IPS-NIHi7 (cell line): ENCODE measurements around the gene CABP7.

Source experiments
- DNase-seq: peaks from one replicate; pipeline ENCODE4 v3.0.0; 2012; ENCODE audit warnings: mixed read lengths; ENCODE audit errors: extremely low spot score

The CABP7 gene

GRCh38 chr22:29719899-29720645 lies at the start of gene CABP7:
CABP7 (plus strand) TSS chr22:29720003; CDS start chr22:29720425, 422 bp downstream.
- peak; percentile 31 for DNase-seq

GRCh38 chr22:29670626-29671025 lies 49.2 kb upstream of the CABP7 start:
- DNase-seq: no peak

- DNase-seq: no peak
Measured at GRCh38 chr22:29673361-29674066, 46.3 kb upstream of the CABP7 start.

DNA sequence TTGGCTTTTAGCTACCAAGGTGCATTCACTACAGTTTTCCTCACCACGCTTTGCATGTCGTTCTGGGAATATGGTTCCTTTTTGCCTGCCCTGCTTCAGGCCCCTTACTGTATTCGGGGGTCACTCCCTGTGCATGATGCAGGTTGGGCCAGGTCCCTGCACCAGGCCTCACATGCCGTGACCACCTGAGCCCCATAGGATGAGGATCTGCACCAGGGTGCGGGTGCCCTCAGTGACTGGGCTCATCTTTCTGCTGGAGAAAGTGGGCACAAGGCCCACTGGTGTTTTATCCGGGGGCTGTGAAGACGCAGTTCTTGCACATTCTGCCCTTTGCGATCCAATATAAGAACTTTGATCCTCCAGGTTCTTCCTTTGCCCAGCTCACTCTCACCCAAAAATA lies 45.7 kb upstream of the CABP7 start:
- no peak for DNase-seq

DNA sequence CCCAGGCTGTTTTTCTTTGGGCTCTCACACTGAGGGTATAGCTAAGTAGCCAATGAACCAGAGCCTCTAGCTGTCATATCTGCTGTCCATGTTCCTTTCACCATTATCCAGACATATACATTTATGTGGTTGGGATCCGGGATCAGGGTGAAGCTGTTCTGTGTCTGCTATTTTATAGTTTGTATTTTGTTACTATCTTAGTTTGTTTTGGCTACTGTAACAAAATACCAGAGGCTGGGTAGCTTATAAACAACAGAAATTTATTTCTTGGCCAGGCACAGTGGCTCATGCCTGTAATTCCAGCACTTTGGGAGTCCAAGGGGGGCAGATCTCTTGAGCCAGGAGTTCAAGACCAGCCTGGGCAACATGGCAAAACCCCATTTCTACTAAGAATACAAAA lies 40.5 kb upstream of the CABP7 start:
- DNase-seq: no peak

GRCh38 chr22:29683536-29683935 lies 36.3 kb upstream of the CABP7 start:
- no peak for DNase-seq

GRCh38 chr22:29684244-29684643 lies 35.6 kb upstream of the CABP7 start:
- no peak for DNase-seq

- DNase-seq: no peak
Measured at GRCh38 chr22:29689206-29689879, 30.5 kb upstream of the CABP7 start.

DNA sequence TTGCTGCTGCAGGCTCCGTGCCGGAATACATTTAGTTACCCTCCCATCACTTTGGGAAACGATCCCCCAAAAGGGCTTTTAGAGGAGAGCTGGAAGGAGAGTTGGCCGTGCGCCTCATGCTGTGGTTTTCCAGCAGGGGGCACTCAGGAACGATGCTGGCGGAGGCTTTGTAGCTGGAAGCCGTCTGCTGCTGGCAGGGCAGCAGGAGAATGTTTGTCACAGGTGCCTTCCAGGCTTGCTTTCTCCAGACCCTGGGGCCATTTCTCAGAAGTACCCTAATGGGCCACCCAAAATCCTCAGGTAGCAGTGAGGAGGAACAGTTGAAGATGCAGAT lies 30.0 kb upstream of the CABP7 start:
- DNase-seq: peak; percentile 82

DNA sequence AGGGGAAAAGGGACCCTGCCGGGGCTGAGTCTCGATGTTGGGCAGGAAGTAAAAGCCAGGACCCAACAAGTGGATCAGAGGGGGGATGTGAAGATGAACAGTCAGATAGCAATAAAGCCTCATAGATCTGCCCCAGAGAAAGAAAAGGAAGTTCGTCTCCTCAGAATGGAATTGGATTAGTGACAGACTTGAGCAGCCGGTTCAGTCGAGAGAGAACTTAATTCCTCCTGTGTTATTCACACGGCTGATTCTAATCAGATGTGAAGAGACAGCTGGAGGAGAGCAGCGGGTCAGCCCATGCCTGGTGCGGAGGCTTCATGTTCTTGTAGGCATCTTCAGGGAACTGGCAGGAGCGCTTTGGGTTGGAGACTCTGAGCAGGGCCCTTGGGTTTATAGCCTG lies 29.3 kb upstream of the CABP7 start:
- no peak for DNase-seq

- peak; percentile 52 for DNase-seq
Measured at GRCh38 chr22:29691636-29692326, 28.0 kb upstream of the CABP7 start.

DNA sequence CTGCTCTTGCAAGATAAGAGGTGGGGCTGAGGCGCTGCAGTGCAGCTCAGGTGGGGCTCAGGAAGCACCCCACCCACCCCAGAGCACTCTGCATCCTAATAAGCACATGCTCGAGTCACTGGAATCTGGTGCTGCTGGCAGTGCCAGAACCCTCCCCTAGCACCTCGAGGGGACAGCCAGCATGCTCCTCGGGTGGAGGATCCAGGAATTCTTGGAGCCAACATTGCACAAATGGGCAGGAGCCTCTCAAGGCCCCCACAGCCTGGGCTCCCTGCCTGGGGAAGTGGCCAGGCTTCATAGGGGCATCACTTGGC lies 27.5 kb upstream of the CABP7 start:
- DNase-seq: no peak

GRCh38 chr22:29693161-29693560 lies 26.6 kb upstream of the CABP7 start:
- DNase-seq: no peak

- DNase-seq: no peak
Measured at GRCh38 chr22:29693671-29694070, 26.1 kb upstream of the CABP7 start.

- no peak for DNase-seq
Measured at GRCh38 chr22:29695129-29695926, 24.5 kb upstream of the CABP7 start.

DNA sequence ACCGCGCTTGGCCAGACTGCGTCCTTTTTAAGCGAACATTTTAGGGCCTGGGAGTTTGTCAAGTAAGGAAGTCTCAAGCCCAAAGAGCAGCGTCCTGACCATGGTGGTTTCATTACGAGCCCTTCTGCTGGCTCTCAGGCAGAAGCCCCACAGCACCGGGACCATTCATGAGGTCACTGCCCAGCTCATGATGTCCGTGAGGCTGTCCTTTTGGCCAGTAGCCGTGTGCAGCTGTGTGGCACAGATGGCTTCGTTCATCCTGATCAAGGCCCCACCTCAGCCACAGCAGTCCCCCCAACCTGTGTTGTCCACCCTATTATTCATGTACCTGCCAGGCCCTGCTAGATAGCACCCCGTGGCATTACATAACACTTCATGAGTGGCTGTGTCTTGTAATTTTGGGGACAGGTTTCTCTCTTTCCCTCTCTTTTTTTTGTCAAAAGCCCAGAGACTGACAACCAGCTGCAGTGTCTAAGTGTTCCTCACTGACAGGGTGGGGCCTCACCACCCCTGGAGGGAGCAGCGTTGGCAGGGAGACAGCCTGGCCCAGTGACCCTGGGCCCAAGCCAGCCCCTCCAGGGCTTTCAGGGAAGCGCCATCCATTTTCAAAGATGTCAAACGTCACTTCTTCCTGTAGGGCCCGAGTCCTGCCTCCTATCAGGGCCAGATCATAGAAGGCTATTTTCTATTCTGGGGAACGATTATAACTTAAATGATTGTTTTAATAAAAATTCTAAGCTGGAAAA lies 21.8 kb upstream of the CABP7 start:
- DNase-seq: no peak

- no peak for DNase-seq
Measured at GRCh38 chr22:29700206-29700899, 19.4 kb upstream of the CABP7 start.

DNA sequence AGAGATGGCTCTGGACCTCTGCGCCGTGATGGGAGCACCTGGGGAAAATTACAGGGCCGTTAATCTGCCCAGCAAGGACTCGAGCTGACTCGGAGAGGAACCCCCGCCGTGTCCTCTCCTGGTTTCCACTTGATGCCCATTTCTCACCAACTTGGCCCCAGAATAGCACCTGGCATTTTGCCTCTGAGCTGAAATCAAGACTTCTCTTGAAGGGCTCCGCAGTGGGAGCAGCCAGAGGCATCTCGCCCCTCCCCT lies 19.0 kb upstream of the CABP7 start:
- DNase-seq: no peak

DNA sequence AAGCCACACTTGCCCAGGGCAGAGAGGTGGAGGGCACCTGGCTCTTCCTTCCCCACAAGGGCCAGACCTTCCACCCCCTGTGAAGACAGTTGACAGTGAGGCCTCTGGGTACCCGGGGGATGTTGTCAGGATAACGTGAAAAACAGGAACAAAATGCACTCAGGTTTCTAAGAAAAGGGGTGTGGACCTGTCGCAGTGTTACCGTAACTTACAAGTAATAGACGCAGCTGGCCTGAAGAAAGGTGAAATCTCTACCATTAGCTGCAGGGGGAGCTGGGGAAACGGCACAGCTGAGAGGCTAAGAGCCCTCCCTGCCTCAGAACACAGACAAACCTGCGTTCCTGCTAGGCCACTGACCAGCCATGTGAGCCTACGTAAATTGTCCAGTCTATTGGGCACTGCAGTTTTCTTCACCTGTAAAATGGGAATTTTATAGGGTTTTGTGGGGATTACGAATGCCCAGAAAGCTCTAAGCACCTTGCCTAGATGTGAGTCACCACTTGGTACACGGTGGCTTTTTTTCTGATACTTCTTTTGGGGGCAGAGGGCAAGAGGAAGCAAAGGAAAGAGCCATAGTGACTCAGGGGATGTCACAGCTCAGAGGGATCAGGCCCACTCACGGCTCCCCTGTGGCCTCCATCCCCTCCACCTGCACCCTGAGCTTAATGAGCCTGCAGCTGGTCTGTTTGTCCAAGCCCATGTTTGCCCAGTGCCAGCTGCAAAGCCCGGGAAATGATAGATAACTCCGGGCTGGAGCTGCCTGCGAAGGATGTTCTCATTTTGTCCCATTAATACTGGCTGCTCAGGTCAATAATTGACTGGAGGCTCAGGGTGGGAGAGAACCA lies 18.4 kb upstream of the CABP7 start:
- peak; percentile 67 for DNase-seq
